ENCODE measurements around the gene MMP17. TPM values are rescaled to one million over a fixed set of nuclear protein-coding genes. Genes with fewer than 3 reads are reported as not detected.

Gene MMP17
- total and polyA plus RNA-seq, 2 donors (not counting 3 experiments of a cell fraction or from before 2014, with no cell fraction given): 3.6 to 10.8 TPM

- no peak overlapping the region for H3K27ac ChIP-seq (ENCODE audit: insufficient read depth, low read depth, low read length)
- ChIA-PET POLR2A (no interaction called here), CTCF (no interaction called here)
- no peaks in the 10 kb centered on the region for H3K9me1 ChIP-seq (replicated peaks; ENCODE audit: control insufficient read depth, extremely low read depth, insufficient read depth, low read length)
- no peak overlapping the region for H3K4me3 ChIP-seq (replicated peaks in 1 of 3; ENCODE audit: insufficient read depth in 1 of 3, low read depth in 1 of 3, low read length in 3 of 3)
- dilution Hi-C loops (cut with MboI; ENCODE audit: extremely low pct_ligation_motif_present, low sequenced_read_pairs) (no loop called here), intact Hi-C loops (cut with micrococcal nuclease) (no loop called here)
- no peak for FAIRE-seq
- TF ChIP-seq MAX (IDR thresholded peaks at IDR 0.05; ENCODE audit: insufficient read depth, insufficient read length) (no peak), GATA2 (IDR thresholded peaks at IDR 0.05; ENCODE audit: insufficient read depth, insufficient read length, low read depth, low read length) (no peak), POLR2AphosphoS5 (IDR thresholded peaks at IDR 0.05; ENCODE audit: insufficient read depth, low read depth, low read length) (no peak)
- no peaks in the 10 kb centered on the region for H3K79me2 ChIP-seq (ENCODE audit: control insufficient read depth, insufficient read depth, low read length)
- no peaks in the 10 kb centered on the region for H3K4me1 ChIP-seq (ENCODE audit: control insufficient read depth, extremely low read depth, insufficient read depth, low read length)
- H3K4me2 ChIP-seq (ENCODE audit: insufficient read depth, low read length): no peak overlapping the region
- H3K36me3 ChIP-seq (ENCODE audit: control insufficient read depth in 2 of 2, extremely low read depth in 1 of 2, insufficient read depth in 2 of 2, low read length in 2 of 2): peaks cover 3 to 8% of the 10 kb centered on the region in 2 experiments
- DNase-seq (ENCODE audit: low read depth, low spot score): no peak
- no peaks in the 10 kb centered on the region for H3K27me3 ChIP-seq (ENCODE audit: control insufficient read depth in 2 of 2, insufficient read depth in 2 of 2, low read length in 2 of 2)
- BruUV-seq (replicated peaks): no TSS peak
- H4K20me1 ChIP-seq (replicated peaks; ENCODE audit: control insufficient read depth, extremely low read depth, insufficient read depth, low read length): no peaks in the 10 kb centered on the region
- no peak overlapping the region for H2AFZ ChIP-seq (ENCODE audit: low read depth, low read length)
- no peaks in the 10 kb centered on the region for H3K9me3 ChIP-seq (replicated peaks; ENCODE audit: control insufficient read depth, insufficient read depth, low read length)
- H3K9ac ChIP-seq (replicated peaks; ENCODE audit: extremely low read depth, insufficient read depth, low read length): no peak overlapping the region
These were observed 32.3 kb upstream of the MMP17 start for GRCh38 chr12:131795690-131796410.

GRCh38 chr12:131796411-131796736, 31.8 kb upstream of the MMP17 start:
- no peak for DNase-seq (ENCODE audit: low read depth, low spot score)
- no peak overlapping the region for H3K27ac ChIP-seq (ENCODE audit: insufficient read depth, low read depth, low read length)
- POLR2A ChIA-PET: no interaction called here
- no peaks in the 10 kb centered on the region for H4K20me1 ChIP-seq (replicated peaks; ENCODE audit: control insufficient read depth, extremely low read depth, insufficient read depth, low read length)
- dilution Hi-C loops (cut with MboI; ENCODE audit: extremely low pct_ligation_motif_present, low sequenced_read_pairs) (no loop called here), intact Hi-C loops (cut with micrococcal nuclease) (no loop called here)
- no peaks in the 10 kb centered on the region for H3K27me3 ChIP-seq (ENCODE audit: control insufficient read depth in 2 of 2, insufficient read depth in 2 of 2, low read length in 2 of 2)
- H3K36me3 ChIP-seq (ENCODE audit: control insufficient read depth in 2 of 2, extremely low read depth in 1 of 2, insufficient read depth in 2 of 2, low read length in 2 of 2): peaks cover 3 to 8% of the 10 kb centered on the region in 2 experiments
- CTCF ChIA-PET: no interaction called here
- no peak for FAIRE-seq
- no peak overlapping the region for H3K4me2 ChIP-seq (ENCODE audit: insufficient read depth, low read length)
- H3K79me2 ChIP-seq (ENCODE audit: control insufficient read depth, insufficient read depth, low read length): no peaks in the 10 kb centered on the region
- no peak overlapping the region for H2AFZ ChIP-seq (ENCODE audit: low read depth, low read length)
- no peaks in the 10 kb centered on the region for H3K9me3 ChIP-seq (replicated peaks; ENCODE audit: control insufficient read depth, insufficient read depth, low read length)
- BruUV-seq (replicated peaks): no TSS peak
- no peak overlapping the region for H3K4me3 ChIP-seq (replicated peaks in 1 of 3; ENCODE audit: insufficient read depth in 1 of 3, low read depth in 1 of 3, low read length in 3 of 3)
- H3K9me1 ChIP-seq (replicated peaks; ENCODE audit: control insufficient read depth, extremely low read depth, insufficient read depth, low read length): no peaks in the 10 kb centered on the region
- H3K9ac ChIP-seq (replicated peaks; ENCODE audit: extremely low read depth, insufficient read depth, low read length): no peak overlapping the region
- no peaks in the 10 kb centered on the region for H3K4me1 ChIP-seq (ENCODE audit: control insufficient read depth, extremely low read depth, insufficient read depth, low read length)
- TF ChIP-seq POLR2A (IDR thresholded peaks at IDR 0.05; ENCODE audit: low read depth, low read length) (no peak), JUN (IDR thresholded peaks at IDR 0.05; ENCODE audit: borderline replicate concordance, insufficient read depth, insufficient read length, low read depth) (no peak), POLR2AphosphoS5 (IDR thresholded peaks at IDR 0.05; ENCODE audit: insufficient read depth, low read depth, low read length) (no peak), GATA2 (IDR thresholded peaks at IDR 0.05; ENCODE audit: insufficient read depth, insufficient read length, low read depth, low read length) (no peak), MYC (IDR thresholded peaks at IDR 0.05; ENCODE audit: low read depth, low read length) (no peak), MAX (IDR thresholded peaks at IDR 0.05; ENCODE audit: insufficient read depth, insufficient read length) (no peak), FOS (IDR thresholded peaks at IDR 0.05; ENCODE audit: borderline replicate concordance, insufficient read depth, low read length) (no peak), EZH2 (IDR thresholded peaks at IDR 0.05; ENCODE audit: borderline replicate concordance, low read depth, low read length, severe bottlenecking) (no peak), CTCF (IDR thresholded peaks at IDR 0.05; ENCODE audit: extremely low read depth in 1 of 2, insufficient read depth in 1 of 2, low read depth in 1 of 2, low read length in 2 of 2) (no peak)
